GM21515 (cell line): ENCODE measurements around the gene LRRC75B.

Experiments used
- ATAC-seq: cut with Tn5 transposase; IDR thresholded peaks from one replicate; pipeline ENCODE4 v1.9.1; 2021; ENCODE audit not compliant: unreplicated experiment

LRRC75B gene

GRCh38 chr22:24587251-24587650 is 5.6 kb downstream of the LRRC75B start:
- no peak for ATAC-seq

GRCh38 chr22:24585927-24586546 is 6.8 kb downstream of the LRRC75B start:
- ATAC-seq = no peak

GRCh38 chr22:24585461-24585860 is 7.4 kb downstream of the LRRC75B start:
- no peak for ATAC-seq

GRCh38 chr22:24584871-24585411 is 7.9 kb downstream of the LRRC75B start:
- ATAC-seq = no peak

GRCh38 chr22:24584166-24584790 is 8.6 kb downstream of the LRRC75B start:
- ATAC-seq = no peak

GRCh38 chr22:24583221-24584165 is 9.4 kb downstream of the LRRC75B start:
- no peak for ATAC-seq

- ATAC-seq = no peak
Measured at GRCh38 chr22:24582056-24582814, 10.6 kb downstream of the LRRC75B start.

- no peak for ATAC-seq
Measured at GRCh38 chr22:24580276-24580675, 12.6 kb downstream of the LRRC75B start.

- no peak for ATAC-seq
Measured at GRCh38 chr22:24579258-24579601, 13.6 kb downstream of the LRRC75B start.

- ATAC-seq = no peak
Measured at GRCh38 chr22:24578355-24579257, 14.3 kb downstream of the LRRC75B start.

GRCh38 chr22:24576778-24577177 is 16.1 kb downstream of the LRRC75B start:
- ATAC-seq = no peak

GRCh38 chr22:24571266-24571665 is 21.6 kb downstream of the LRRC75B start:
- no peak for ATAC-seq

GRCh38 chr22:24567668-24568067 is 25.2 kb downstream of the LRRC75B start:
- ATAC-seq = no peak

- no peak for ATAC-seq
Measured at GRCh38 chr22:24566899-24567511, 25.9 kb downstream of the LRRC75B start.

GRCh38 chr22:24565077-24565476 is 27.8 kb downstream of the LRRC75B start:
- no peak for ATAC-seq

- ATAC-seq = no peak
Measured at GRCh38 chr22:24564376-24565058, 28.4 kb downstream of the LRRC75B start.

GRCh38 chr22:24563246-24563645 is 29.6 kb downstream of the LRRC75B start:
- no peak for ATAC-seq

GRCh38 chr22:24559471-24559870 is 33.4 kb downstream of the LRRC75B start:
- ATAC-seq = no peak
